Measurements from ENCODE around the gene RALGPS2.

Gene RALGPS2

DNA sequence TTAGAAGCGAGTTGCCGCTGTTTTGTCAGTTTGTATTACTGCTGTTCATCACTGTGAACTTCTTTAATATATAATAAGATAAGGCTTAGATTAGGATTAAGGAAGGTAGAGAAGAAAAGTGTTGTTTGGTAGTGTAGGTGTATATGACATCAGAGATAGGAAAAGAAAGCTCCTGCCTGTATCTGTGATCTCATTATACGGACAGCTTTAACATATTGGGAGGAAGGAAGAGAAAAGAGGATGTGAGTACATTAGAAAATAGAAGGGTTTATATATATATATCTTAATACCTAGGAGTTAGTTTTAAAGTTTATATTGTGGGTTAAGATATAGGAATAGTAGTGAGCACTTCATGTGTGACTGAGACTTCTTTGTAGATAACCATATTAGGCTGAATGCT lies 71.0 kb downstream of the RALGPS2 start:
- H3K4me3 ChIP-seq (ENCODE audit: low read depth, low read length): no peak overlapping the region
- TF ChIP-seq, protein P1, sequence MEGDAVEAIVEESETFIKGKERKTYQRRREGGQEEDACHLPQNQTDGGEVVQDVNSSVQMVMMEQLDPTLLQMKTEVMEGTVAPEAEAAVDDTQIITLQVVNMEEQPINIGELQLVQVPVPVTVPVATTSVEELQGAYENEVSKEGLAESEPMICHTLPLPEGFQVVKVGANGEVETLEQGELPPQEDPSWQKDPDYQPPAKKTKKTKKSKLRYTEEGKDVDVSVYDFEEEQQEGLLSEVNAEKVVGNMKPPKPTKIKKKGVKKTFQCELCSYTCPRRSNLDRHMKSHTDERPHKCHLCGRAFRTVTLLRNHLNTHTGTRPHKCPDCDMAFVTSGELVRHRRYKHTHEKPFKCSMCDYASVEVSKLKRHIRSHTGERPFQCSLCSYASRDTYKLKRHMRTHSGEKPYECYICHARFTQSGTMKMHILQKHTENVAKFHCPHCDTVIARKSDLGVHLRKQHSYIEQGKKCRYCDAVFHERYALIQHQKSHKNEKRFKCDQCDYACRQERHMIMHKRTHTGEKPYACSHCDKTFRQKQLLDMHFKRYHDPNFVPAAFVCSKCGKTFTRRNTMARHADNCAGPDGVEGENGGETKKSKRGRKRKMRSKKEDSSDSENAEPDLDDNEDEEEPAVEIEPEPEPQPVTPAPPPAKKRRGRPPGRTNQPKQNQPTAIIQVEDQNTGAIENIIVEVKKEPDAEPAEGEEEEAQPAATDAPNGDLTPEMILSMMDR (IDR thresholded peaks at IDR 0.05; ENCODE audit: insufficient read depth, low read depth, low read length, missing control alignments): no peak
- DNase-seq (ENCODE audit: low read depth): no peak

DNA sequence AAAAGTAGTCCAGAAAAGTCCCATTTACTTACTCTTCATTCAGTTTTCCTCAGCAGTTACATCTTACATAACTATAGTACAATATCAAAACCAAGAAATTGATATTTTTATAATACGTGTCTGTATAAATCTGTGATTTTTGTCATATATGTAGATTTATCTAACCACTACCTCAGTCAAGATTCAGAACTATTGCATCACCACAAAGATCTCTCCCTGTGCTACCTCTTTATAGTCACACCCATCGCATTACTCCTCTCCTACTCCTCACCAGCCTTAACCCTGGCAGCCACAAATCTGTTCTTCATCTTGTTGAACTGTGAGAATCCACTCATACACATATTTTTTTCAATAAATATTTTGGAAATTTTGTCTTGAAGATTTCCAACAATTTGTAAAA lies 72.5 kb downstream of the RALGPS2 start:
- DNase-seq (ENCODE audit: low read depth): no peak
- TF ChIP-seq, protein P1 (IDR thresholded peaks at IDR 0.05; ENCODE audit: insufficient read depth, low read depth, low read length, missing control alignments): no peak
- no peak overlapping the region for H3K4me3 ChIP-seq (ENCODE audit: low read depth, low read length)

DNA sequence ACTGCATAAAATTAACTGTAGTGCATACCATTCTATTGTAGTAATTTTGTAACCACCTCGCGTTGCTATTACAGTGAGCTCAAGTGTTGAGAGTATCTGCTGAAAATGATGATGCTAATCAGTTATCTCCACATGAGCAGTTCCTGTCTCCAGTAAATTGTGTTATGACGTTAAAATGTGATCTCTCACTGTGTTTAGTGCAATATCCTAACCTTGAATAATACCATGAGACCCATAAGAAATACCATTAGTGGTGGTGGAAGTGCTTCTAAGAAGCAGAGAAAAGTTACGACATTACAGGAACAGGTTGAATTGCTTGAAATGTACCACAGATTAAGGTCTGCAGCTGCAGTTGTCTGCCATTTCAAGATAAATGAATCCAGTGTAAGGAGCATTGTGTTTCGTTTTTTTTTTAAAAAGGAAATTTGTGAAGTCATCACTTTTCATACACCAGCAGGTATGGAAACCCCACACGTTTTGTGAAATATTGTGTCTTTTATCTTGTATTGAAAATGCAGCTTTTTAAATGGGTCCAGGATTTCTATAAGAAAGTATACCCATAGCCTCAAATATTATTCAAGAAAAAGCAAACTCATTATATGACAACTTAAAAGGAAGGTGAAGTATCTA lies 73.3 kb downstream of the RALGPS2 start:
- H3K4me3 ChIP-seq (ENCODE audit: low read depth, low read length): no peak overlapping the region
- TF ChIP-seq, protein P1 (IDR thresholded peaks at IDR 0.05; ENCODE audit: insufficient read depth, low read depth, low read length, missing control alignments): no peak
- DNase-seq (ENCODE audit: low read depth): no peak

DNA sequence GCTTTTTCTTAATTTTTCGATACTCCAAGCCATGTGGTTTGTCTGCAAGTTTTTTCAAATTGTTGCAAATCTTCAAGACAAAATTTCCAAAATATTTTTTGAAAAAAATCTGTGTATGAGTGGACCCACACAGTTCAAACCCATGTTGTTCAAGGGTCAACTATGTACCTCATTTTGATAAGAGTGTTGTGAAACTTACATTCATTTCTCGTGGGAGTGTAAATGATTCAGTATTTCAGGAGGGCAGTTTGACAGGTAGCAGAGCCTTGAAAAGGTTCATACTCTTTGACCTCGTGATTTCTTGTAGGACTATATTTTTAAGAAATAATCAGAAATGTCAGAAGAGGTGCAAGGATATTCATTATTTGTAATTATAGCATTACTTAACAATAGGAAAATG lies 77.8 kb downstream of the RALGPS2 start:
- TF ChIP-seq, protein P1 (IDR thresholded peaks at IDR 0.05; ENCODE audit: insufficient read depth, low read depth, low read length, missing control alignments): no peak
- DNase-seq (ENCODE audit: low read depth): no peak
- H3K4me3 ChIP-seq (ENCODE audit: low read depth, low read length): no peak overlapping the region

DNA sequence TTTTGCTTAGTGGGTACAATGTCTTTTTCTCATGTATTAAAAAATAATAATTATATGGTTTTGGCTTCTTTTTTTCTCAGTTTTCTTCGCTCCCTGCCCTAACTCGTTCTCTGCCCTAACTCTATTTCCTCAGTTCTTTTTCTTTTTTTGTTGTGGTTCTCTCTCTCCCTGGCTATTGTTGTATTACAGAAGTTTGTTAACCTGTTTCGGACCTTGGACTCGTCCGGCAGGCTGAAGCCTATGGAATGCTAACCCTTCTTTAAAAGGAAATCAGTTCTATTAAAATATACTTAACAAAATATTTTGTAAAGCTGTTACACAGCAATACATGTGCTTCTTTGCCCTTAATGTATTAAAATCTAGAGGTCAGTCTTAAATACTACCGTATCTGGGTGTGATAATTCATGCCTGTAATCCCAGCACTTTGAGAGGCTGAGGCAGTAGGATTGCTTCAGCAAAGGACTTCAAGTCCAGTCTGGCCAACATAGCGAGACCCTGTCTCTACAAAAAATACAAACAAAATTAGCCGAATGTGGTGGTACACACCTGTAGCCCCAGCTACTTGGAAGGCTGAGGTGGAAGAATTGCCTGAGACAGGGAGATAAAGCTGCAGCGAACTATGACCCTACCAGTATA lies 81.7 kb downstream of the RALGPS2 start:
- H3K4me3 ChIP-seq (ENCODE audit: low read depth, low read length): no peak overlapping the region
- TF ChIP-seq, protein P1 (IDR thresholded peaks at IDR 0.05; ENCODE audit: insufficient read depth, low read depth, low read length, missing control alignments): no peak
- DNase-seq (ENCODE audit: low read depth): no peak

DNA sequence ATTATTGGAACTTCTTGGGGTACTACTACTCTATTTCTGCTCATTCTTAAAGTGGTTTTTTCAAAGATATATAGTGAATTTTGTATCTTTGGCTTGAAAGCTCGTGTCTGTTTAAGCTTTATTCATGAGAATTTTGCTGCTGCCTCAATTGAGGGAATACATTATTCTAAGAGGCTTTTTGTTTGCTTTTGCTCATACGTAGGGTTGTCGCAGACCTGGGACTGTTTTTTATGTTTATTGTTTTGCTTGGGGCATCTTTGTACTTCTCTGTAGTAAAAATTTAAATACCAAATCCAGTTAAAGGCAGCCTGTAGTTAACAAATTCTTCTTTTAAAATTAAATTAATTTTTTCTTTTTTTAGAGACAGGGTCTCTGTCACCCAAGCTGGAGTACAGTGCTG lies 83.5 kb downstream of the RALGPS2 start:
- no peak for DNase-seq (ENCODE audit: low read depth)
- no peak overlapping the region for H3K4me3 ChIP-seq (ENCODE audit: low read depth, low read length)
- TF ChIP-seq, protein P1 (IDR thresholded peaks at IDR 0.05; ENCODE audit: insufficient read depth, low read depth, low read length, missing control alignments): no peak

DNA sequence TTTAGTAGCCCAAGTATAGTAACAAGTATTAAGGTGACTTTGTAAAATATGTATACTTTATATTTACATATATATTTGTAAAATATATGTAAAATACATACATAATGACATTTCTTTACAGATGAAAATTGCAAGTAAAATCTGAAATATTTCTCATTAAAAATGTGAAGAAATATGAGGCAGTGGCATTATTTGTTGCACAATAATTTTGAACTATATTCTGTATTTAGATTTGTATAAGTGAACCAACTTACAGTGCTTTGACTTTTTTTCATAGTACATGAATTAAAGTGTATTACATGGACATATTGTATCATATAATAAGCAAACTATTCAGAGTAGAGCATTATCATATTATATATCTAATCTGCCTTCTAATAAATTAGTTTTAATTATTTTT lies 85.5 kb downstream of the RALGPS2 start:
- TF ChIP-seq, protein P1 (IDR thresholded peaks at IDR 0.05; ENCODE audit: insufficient read depth, low read depth, low read length, missing control alignments): no peak
- no peak overlapping the region for H3K4me3 ChIP-seq (ENCODE audit: low read depth, low read length)
- DNase-seq (ENCODE audit: low read depth): no peak
